SK-N-SH treated with all-trans-retinoic acid at 6 μM for 48 hours (cell line): ENCODE data around the gene CIRBP.

Experiments
- ATAC-seq: fragments of 200-7000 bp; cut with Tn5 transposase; 3 replicates; pipeline ENCODE4 v1.9.1; 2020; ENCODE audit warnings: mild to moderate bottlenecking, moderate library complexity
- ARNTL ChIP-seq: fragments of 450-650 bp; formaldehyde crosslinking; IDR thresholded peaks from 2 replicates; pipeline ENCODE4 v1.5.0; 2020; ENCODE audit warnings: low read depth, mild to moderate bottlenecking, moderate library complexity, borderline replicate concordance
- CSDC2 ChIP-seq: fragments of 250-450 bp; sonication (Bioruptor Pico); IDR thresholded peaks from 2 replicates; pipeline ENCODE4 v1.5.0; 2020; ENCODE audit warnings: mild to moderate bottlenecking, moderate library complexity
- CSRNP3 ChIP-seq: fragments of 250-450 bp; sonication (Bioruptor Pico); IDR thresholded peaks from 2 replicates; pipeline ENCODE4 v1.5.1; 2021; ENCODE audit warnings: mild to moderate bottlenecking, moderate library complexity
- ESRRG ChIP-seq: fragments of 250-450 bp; sonication (Bioruptor Pico); IDR thresholded peaks from 2 replicates; pipeline ENCODE4 v1.6.1; 2021; ENCODE audit warnings: mild to moderate bottlenecking
- GLIS3 ChIP-seq: fragments of 250-450 bp; sonication (Bioruptor Pico); IDR thresholded peaks from 2 replicates; pipeline ENCODE4 v1.5.0; 2020; ENCODE audit warnings: mild to moderate bottlenecking, moderate library complexity
- ISL1 ChIP-seq: fragments of 250-450 bp; sonication (Bioruptor Pico); IDR thresholded peaks from 2 replicates; pipeline ENCODE4 v2.1.2; 2022; ENCODE audit warnings: mild to moderate bottlenecking, moderate library complexity
- OSR1 ChIP-seq: fragments of 250-450 bp; sonication (Bioruptor Pico); IDR thresholded peaks from 2 replicates; pipeline ENCODE4 v1.8.0; 2022; ENCODE audit warnings: moderate library complexity, mild to moderate bottlenecking, inconsistent platforms
- PPARA ChIP-seq: fragments of 250-450 bp; sonication (Bioruptor Pico); IDR thresholded peaks from 2 replicates; pipeline ENCODE4 v1.5.0; 2020; ENCODE audit warnings: mild to moderate bottlenecking, borderline replicate concordance
- RARB ChIP-seq: fragments of 250-450 bp; sonication (Bioruptor Pico); IDR thresholded peaks from 2 replicates; pipeline ENCODE4 v1.8.0; 2021; ENCODE audit warnings: mild to moderate bottlenecking, moderate library complexity
- SNAI2 ChIP-seq: fragments of 250-450 bp; sonication (Bioruptor Pico); IDR thresholded peaks from 2 replicates; pipeline ENCODE4 v1.5.0; 2020; ENCODE audit warnings: mild to moderate bottlenecking, moderate library complexity
- TCF4 ChIP-seq: fragments of 250-450 bp; sonication (Bioruptor Pico); IDR thresholded peaks from 2 replicates; pipeline ENCODE4 v1.8.0; 2021; ENCODE audit warnings: mild to moderate bottlenecking, moderate library complexity, borderline replicate concordance
- TOX ChIP-seq: fragments of 250-450 bp; sonication (Bioruptor Pico); IDR thresholded peaks from 2 replicates; pipeline ENCODE4 v1.8.0; 2021; ENCODE audit warnings: mild to moderate bottlenecking, moderate library complexity, borderline replicate concordance
- TSHZ2 ChIP-seq: fragments of 250-450 bp; sonication (Bioruptor Pico); IDR thresholded peaks from 2 replicates; pipeline ENCODE4 v1.5.0; 2020; ENCODE audit warnings: mild to moderate bottlenecking, moderate library complexity
- ZC3H10 ChIP-seq: fragments of 250-450 bp; sonication (Bioruptor Pico); IDR thresholded peaks from 2 replicates; pipeline ENCODE4 v1.5.1; 2021; ENCODE audit warnings: mild to moderate bottlenecking, moderate library complexity
- ZFP3 ChIP-seq: fragments of 250-450 bp; sonication (Bioruptor Pico); IDR thresholded peaks from 2 replicates; pipeline ENCODE4 v1.5.0; 2020; ENCODE audit warnings: mild to moderate bottlenecking, moderate library complexity
- ZNF565 ChIP-seq: fragments of 450-650 bp; formaldehyde crosslinking; conservative IDR thresholded peaks from 2 replicates; pipeline ENCODE4 v1.5.0; 2020; ENCODE audit warnings: low read depth, mild to moderate bottlenecking, moderate library complexity
- ZNF70 ChIP-seq: fragments of 450-650 bp; formaldehyde crosslinking; IDR thresholded peaks from 2 replicates; pipeline ENCODE4 v1.5.0; 2020; ENCODE audit warnings: mild to moderate bottlenecking, moderate library complexity
- ZNF8 ChIP-seq: fragments of 450-650 bp; formaldehyde crosslinking; IDR thresholded peaks from 2 replicates; pipeline ENCODE4 v1.5.0; 2020; ENCODE audit warnings: mild to moderate bottlenecking, moderate library complexity
- TF ChIP-seq, protein P1 (sequence below): fragments of 250-450 bp; sonication (Bioruptor Pico); IDR thresholded peaks from 2 replicates; pipeline ENCODE4 v1.8.0; 2020; ENCODE audit warnings: mild to moderate bottlenecking, moderate library complexity, borderline replicate concordance
- TF ChIP-seq, protein P2 (sequence below): fragments of 250-450 bp; sonication (Bioruptor Pico); IDR thresholded peaks from 2 replicates; pipeline ENCODE4 v1.8.0; 2021; ENCODE audit warnings: low read depth, mild to moderate bottlenecking, moderate library complexity, borderline replicate concordance

The CIRBP gene

GRCh38 chr19:1277061-1277460, 7.9 kb downstream of the CIRBP start:
- no peak for ATAC-seq
- TF ChIP-seq, protein P1, sequence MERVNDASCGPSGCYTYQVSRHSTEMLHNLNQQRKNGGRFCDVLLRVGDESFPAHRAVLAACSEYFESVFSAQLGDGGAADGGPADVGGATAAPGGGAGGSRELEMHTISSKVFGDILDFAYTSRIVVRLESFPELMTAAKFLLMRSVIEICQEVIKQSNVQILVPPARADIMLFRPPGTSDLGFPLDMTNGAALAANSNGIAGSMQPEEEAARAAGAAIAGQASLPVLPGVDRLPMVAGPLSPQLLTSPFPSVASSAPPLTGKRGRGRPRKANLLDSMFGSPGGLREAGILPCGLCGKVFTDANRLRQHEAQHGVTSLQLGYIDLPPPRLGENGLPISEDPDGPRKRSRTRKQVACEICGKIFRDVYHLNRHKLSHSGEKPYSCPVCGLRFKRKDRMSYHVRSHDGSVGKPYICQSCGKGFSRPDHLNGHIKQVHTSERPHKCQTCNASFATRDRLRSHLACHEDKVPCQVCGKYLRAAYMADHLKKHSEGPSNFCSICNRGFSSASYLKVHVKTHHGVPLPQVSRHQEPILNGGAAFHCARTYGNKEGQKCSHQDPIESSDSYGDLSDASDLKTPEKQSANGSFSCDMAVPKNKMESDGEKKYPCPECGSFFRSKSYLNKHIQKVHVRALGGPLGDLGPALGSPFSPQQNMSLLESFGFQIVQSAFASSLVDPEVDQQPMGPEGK (CRISPR knock-in tag) = no peak
- TF ChIP-seq TOX (CRISPR knock-in tag) = no peak
- TF ChIP-seq ZNF70 (CRISPR knock-in tag) = no peak
- TF ChIP-seq TCF4 (CRISPR knock-in tag) = no peak
- TF ChIP-seq OSR1 = no peak
- TF ChIP-seq ISL1 (CRISPR knock-in tag) = no peak
- no peak for TF ChIP-seq GLIS3 (CRISPR knock-in tag)
- TF ChIP-seq RARB (CRISPR knock-in tag) = no peak
- TF ChIP-seq TSHZ2 (CRISPR knock-in tag) = no peak
- no peak for TF ChIP-seq ZC3H10 (CRISPR knock-in tag)
- TF ChIP-seq, protein P2, sequence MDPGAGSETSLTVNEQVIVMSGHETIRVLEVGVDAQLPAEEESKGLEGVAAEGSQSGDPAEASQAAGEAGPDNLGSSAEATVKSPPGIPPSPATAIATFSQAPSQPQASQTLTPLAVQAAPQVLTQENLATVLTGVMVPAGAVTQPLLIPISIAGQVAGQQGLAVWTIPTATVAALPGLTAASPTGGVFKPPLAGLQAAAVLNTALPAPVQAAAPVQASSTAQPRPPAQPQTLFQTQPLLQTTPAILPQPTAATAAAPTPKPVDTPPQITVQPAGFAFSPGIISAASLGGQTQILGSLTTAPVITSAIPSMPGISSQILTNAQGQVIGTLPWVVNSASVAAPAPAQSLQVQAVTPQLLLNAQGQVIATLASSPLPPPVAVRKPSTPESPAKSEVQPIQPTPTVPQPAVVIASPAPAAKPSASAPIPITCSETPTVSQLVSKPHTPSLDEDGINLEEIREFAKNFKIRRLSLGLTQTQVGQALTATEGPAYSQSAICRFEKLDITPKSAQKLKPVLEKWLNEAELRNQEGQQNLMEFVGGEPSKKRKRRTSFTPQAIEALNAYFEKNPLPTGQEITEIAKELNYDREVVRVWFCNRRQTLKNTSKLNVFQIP (CRISPR knock-in tag) = no peak
- no peak for TF ChIP-seq ZNF8 (CRISPR knock-in tag)

DNA sequence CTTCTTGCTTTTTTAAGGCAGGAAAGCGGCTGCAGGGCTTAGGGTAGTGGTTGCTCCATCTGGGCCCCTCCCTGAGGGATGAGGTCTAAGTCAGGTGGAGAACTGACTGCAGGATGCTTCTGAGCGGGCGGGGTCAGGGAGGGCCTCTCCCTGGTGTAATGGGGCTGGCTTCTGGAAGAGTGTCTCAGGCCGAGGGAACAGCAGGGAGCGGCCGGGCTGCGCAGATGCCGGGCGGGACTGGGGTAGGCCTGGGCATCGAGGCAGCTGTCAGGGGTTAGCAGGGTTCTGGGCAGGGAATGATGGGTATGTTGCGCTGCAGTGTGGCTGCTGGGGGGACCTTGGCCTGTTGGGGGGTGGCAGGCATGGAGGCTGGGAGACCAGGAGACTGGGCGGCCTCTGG, 8.9 kb downstream of the CIRBP start:
- no peak for ATAC-seq
- TF ChIP-seq CSRNP3 (CRISPR knock-in tag) (no peak), ISL1 (CRISPR knock-in tag) (no peak), ZFP3 (CRISPR knock-in tag) (no peak), GLIS3 (CRISPR knock-in tag) (no peak), PPARA (no peak), TCF4 (CRISPR knock-in tag) (no peak), CSDC2 (CRISPR knock-in tag) (no peak), ZNF70 (CRISPR knock-in tag) (no peak)
- TF ChIP-seq, all 23 proteins: peak for 0

DNA sequence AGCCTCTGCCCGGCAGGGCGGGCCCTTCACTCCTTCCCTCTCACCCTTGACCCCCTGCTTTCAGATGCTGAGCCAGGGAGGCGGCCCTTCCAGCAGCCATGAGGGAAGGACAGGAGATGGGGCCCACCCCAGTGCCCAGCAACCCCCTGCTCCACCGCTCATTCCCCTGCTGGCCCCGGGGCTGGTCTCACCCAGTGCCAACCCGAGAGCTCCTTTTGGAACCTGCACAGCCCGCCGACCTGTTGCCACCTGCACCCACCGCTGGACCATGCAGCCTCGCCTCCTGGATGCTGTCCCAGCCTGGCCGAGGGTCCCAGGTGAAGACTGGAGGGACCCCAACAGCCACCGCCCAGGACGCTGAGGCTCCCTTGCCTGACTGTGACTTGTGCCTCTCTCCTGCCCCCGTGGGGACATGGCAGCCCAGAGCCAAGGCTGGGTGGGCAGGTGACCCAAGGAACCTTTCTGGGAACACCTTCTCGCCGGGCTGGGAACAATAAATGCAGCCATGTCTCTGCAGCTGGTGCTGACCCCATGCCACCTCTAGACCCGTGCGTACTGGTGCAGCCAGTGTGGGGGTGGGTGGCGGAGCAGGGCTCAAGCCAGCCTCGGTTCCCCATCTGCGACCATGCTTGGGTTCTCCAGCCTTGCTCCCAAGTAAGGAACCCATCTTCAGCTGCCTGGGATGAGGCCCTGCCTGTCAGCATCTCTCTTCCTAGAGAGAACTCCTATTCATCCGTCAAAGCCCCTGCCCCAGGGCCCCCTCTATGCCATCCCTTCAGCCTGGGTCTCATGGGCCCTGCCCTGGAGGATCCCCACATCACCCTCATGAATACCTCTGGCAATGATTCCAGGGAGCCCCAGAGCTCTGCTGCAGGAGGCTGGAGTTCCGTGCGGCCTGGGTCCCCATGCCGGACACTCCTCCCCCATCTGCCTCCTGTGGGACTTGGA, 9.9 kb downstream of the CIRBP start:
- no peak for ATAC-seq
- TF ChIP-seq SNAI2 (CRISPR knock-in tag) (no peak), ZFP3 (CRISPR knock-in tag) (peak; percentile 99)

GRCh38 chr19:1279782-1280341, 10.7 kb downstream of the CIRBP start:
- TF ChIP-seq ZNF565 (CRISPR knock-in tag) = no peak
- no peak for TF ChIP-seq ESRRG
- TF ChIP-seq TSHZ2 (CRISPR knock-in tag) = no peak
- TF ChIP-seq ARNTL = no peak
- no peak for TF ChIP-seq OSR1
- no peak for TF ChIP-seq ZC3H10 (CRISPR knock-in tag)
- TF ChIP-seq, protein P1 (CRISPR knock-in tag) = no peak
- TF ChIP-seq TCF4 (CRISPR knock-in tag) = no peak
- TF ChIP-seq, all 23 proteins: peak for 0
- ATAC-seq = peak; percentile 64
